GM12891 (cell line): ENCODE results near the gene PLPP1.

Source experiments
- POLR2A ChIP-seq: IDR thresholded peaks from 2 replicates; pipeline ENCODE4 v1.6.1; 2011; ENCODE audit warnings: low read depth, low read length, control low read depth
- POLR2AphosphoS5 ChIP-seq: IDR thresholded peaks from 2 replicates; pipeline ENCODE4 v1.6.1; 2011; ENCODE audit warnings: low read depth, low read length, control low read depth

DNA sequence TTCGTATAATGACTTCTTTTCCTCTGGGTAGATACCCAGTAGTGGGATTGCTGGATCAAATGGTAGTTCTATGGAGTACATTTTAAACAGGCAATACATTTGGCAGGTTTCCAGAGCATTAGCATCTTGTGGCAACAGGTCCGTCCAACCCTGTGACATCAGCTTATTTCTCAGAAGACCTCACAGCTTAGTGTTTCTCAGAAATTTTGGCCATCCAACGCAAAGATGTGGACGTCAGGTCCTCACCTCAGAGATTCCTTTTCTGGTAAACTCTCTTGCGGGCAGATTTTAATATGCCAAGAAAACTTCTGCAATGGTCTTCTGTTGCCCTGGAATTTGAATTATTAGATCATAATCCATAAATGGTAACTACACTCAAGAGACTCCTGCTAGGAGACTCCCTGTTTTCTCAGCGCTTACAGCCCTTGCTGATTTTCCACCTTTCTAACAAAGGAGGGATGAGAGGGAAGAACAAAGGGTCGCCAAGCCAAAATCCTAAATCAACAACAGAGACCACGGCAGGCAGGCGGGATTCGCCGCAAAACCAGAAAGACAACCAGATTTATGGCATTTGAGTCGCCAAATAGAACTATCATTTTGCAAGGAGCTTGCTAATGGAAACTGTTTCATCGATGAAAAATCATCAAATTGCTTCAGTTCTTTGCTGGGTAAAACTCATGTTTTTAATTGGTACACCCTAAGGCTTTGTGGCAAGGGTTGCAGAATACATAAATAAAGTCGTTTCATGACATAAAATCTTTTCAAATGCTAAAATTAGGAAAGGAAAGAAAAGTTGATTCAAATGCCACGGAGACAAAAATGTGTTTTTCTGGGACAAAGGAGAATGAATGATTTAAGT lies 34.1 kb upstream of the PLPP1 start:
- no peak for TF ChIP-seq POLR2A
- no peak for TF ChIP-seq POLR2AphosphoS5
